ENCODE results near the gene ZNF326.

- TF ChIP-seq CTCF (conservative IDR thresholded peaks at IDR 0.05 in 1 of 2, IDR thresholded peaks at IDR 0.05 in 1 of 2; ENCODE audit: low read depth in 1 of 2, low read length in 2 of 2) (no peak), EZH2 (IDR thresholded peaks at IDR 0.05; ENCODE audit: low read length, missing control alignments) (no peak)
These were observed 8.9 kb upstream of the ZNF326 start for GRCh38 chr1:89986020-89986419.

All from fibroblast of lung (primary cell).